ENCODE data around the gene DISC1.
"Not testable (repeated sequence)": the region's sequence is repeated elsewhere in the genome, so short reads cannot be mapped to it uniquely, and the experiment has no call there.

DISC1 gene

DNA sequence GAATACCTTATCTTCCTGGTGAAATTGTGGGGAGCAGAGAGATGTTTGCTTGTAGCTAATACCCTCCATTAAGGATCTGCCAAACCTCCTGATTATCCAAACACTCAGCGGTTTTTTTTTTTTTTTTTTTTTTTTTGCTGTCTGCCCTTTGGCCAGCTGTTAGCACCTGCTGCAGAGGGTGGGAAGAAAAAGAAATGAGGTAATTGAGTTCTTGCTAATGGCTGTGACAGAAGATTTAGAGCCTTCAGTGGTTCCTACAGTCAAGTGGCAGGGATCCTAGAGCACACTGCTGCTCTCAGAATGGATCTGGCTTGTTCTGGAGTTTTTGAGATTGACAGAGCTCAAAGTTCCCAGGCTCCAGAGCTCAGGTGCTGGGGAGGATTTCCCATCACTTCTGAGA lies 342.5 kb downstream of the DISC1 start:
- no peak for DNase-seq

- not testable (repeated sequence) for DNase-seq
These were observed 343.2 kb downstream of the DISC1 start for GRCh38 chr1:231969761-231970160.

GRCh38 chr1:231970684-231971083 lies 344.1 kb downstream of the DISC1 start:
- peak; percentile 94 for DNase-seq

DNA sequence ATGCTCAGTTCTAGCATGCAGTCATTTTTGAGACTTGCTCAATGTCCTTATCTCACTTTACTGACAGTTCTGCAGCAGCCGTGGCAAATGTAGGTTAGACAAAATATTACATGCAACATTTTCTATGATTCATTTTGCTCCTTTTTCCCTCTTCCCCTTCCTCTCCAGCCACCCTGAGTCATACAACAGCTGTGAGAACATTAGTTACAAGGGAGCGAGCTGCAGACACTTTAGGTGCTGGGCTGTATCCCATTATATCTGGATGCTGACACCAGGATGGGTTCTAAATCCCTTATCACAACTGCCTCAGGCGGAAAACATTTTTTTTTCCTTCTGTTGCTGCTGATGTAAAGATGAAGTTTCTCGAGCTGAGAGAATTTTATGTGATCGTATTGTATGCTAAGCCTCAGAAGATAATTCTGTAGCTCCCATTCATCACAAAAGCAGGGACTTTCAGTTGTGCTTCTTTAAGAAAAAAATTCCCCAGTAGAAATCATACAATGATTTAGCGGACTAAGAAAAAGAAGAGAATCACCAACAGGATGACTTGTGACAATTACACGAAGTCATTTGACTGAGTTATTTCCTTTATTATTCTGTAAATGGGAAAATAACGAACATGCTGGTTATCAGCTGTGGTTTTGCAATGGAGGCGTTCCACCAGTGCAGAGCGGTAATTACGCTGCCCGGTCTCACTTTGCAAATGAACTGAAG lies 345.0 kb downstream of the DISC1 start:
- DNase-seq, result peak; percentile 84

DNA sequence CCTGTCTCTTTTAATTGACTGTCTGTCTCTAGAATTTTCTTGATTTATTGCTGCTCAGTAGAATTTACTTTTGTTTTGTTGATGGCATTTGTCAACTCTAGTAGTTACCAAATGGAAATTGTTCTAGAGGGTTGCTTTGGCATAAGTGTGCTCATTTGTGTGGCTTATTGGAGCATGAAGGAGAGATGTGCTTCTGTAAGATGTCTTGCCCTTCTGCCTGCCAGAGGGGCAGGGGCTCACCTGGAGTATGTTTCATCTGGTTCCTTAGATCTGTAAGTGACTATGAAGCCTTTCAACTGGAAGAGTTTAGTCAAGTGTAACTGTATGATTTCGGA lies 345.5 kb downstream of the DISC1 start:
- DNase-seq, result no peak

DNA sequence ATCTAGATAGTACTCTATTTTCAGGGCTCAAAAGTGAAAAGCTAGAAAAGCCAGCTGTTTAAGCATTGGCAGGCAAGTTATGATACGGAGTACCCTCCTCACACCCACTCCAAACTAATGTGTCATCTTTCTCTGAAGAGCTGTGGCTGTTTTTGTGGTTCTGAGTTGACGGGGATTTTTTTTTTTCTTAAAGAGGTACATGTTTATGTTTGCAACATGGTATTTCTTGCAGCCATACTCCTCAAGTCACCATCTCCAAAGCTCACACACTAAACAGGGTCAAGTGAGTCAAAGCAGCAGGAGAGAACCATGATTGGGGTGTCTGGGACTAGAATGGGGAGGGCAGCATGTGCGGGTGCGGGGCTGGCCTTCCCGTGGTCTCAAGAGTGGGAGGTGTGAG lies 347.2 kb downstream of the DISC1 start:
- peak; percentile 47 for DNase-seq

DNA sequence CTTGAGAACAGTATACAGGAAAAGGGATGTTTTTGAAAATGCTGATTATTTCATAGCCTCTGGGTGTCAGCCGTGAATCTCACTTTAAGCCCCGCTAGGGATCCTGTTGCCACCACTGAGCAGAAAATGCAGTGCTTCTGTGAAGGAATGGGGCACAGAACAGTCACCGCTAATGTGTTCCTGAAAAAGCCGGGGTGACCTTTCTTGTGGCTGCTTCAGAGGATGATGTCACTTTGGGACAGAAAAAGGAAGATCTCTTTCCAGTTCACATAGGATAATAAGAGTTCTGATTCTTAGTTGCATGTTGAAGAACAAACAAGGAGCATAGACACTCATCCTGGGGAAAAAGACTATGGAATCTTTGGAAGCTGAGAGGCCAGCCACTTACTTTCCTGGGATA lies 349.6 kb downstream of the DISC1 start:
- peak; percentile 19 for DNase-seq

- no peak for DNase-seq
These were observed 355.1 kb downstream of the DISC1 start for GRCh38 chr1:231981675-231982074.

GRCh38 chr1:231982871-231983587 lies 356.4 kb downstream of the DISC1 start:
- DNase-seq, result no peak

DNA sequence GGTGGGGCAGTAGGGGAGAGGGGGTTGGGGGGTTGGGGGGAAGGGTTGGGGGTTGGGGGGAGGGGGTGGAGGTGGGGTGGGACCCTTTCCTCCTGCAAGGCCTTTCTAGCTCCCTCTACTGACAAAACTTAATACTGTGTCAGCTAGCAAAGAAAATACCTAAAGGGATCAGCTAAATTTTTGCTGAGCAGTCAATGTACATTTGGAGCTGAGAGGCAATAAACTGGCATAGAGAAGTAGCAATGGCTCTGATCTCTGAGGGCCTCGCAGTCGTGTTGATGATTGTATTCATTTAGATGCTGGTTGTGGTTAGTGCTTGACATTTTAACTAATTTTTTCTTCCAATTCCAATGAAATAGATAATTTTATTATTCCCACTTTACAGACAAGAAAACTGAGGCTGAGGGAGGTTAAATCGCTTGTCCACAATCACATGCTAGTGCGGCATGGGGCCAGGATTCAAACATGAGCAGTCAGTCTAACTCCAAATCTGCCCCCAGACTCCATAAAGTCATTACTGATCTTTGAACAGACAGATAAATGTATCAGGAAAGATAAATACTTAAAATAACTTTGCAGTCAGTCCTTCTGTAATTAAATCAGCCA lies 357.1 kb downstream of the DISC1 start:
- DNase-seq, result no peak

- no peak for DNase-seq
These were observed 358.9 kb downstream of the DISC1 start for GRCh38 chr1:231985296-231986023.

DNA sequence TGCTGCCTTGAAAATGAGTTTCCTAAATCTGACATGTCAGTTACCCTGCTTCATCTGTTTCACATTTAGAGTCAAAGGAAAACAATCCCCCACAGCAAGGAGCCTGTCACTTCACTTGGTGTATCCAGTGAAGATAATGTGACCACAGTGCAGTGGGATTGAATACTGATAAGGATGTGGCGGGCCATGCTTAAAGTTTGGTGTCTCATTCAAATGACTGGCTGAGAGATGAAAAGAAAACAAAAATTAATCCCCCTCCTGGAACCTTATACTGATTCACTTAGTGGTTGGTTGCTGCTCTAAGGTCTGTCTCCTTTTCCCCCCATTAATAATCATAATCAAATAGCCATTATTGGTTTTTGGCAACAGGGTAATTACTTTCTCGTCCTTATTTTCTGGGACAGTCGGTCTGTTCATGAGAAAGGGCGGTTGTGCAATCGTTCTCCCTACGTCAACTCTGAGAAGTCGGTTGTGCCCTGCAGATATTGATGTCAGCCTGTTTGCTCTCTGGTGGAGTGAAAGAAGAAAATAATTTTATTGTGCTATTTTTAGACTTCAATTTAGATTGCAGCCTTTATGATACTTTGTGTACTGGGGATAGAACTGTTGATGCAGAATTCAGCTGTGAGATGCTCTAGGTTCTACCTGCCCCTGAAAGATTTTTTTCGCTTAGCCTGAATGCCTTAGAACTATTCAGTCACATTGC lies 360.2 kb downstream of the DISC1 start:
- no peak for DNase-seq

GRCh38 chr1:231990388-231990787 lies 363.8 kb downstream of the DISC1 start:
- DNase-seq, result peak; percentile 23

- no peak for DNase-seq
These were observed 364.6 kb downstream of the DISC1 start for GRCh38 chr1:231991231-231991630.

- DNase-seq, result no peak
These were observed 367.4 kb downstream of the DISC1 start for GRCh38 chr1:231993968-231994455.

GRCh38 chr1:231998791-231999190 lies 372.2 kb downstream of the DISC1 start:
- no peak for DNase-seq

DNA sequence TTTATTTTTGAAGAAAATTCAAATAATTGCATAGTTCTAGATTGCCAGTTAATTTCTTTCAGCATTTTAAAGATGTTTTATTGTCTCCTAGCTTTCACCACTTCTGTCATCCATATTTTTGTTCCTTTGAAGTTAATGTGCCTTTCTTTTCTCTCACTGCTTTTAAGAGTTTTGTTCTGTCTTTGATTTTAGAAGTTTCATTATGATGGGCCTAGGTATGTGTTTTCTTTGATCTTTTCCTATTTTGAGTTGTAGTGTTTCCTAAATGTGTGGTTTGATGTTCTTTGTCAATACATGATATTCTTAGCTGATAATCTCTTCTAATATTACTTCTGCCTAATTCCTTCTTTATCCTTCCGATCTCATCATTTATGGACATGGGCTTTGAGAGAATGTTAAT lies 378.7 kb downstream of the DISC1 start:
- DNase-seq, result no peak

GRCh38 chr1:232009741-232010140 lies 383.2 kb downstream of the DISC1 start:
- peak; percentile 10 for DNase-seq

DNA sequence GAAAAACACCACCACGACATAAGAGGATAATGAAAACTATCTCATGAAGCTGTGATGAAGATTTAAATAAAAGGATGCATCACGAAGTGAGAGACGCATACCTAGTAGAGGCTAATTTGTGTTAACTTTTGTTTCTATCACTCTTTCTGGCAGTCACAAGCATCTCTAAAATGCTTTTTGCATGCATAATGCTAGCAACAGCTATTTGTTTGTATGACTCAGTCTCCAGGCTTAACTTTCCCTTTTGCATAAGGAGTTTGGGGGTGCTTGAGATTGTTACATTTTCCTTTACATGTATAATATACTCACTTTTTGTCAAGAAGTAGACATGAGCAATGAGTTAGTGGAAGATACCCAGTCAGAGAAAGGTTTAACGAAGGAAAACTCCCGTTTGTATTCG lies 385.4 kb downstream of the DISC1 start:
- DNase-seq, result no peak

DNA sequence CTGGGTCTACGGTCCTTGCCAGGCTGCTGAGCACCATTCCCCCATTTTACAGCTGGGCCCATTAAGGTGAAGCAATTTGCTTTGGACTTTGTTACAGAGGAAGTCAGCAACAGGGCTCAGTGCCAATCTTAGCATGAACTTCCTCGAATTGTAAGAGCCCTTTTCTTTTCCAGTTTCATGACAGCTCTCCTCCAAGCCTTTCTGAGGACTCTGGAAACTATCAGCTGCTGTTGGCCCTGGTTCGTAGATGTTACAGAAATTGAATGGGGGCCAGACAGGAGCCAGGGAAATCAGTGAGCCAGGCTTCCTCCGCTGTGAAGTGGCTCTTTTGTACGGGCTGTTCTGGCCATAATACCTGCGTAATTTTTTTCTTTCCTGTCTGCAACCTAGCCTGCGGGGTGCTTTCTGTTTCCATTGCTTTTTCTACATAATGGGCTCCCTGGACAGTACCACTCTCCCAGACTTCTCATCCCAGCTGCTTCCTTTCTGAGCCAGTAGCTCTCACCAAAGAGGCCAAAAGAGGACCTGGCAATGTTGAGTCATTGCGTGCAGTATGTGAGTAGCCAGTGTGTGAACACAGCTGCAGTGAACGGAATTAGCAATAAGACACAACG lies 386.3 kb downstream of the DISC1 start:
- DNase-seq, result peak; percentile 37

GRCh38 chr1:232014941-232015340 lies 388.4 kb downstream of the DISC1 start:
- DNase-seq, result no peak

DNA sequence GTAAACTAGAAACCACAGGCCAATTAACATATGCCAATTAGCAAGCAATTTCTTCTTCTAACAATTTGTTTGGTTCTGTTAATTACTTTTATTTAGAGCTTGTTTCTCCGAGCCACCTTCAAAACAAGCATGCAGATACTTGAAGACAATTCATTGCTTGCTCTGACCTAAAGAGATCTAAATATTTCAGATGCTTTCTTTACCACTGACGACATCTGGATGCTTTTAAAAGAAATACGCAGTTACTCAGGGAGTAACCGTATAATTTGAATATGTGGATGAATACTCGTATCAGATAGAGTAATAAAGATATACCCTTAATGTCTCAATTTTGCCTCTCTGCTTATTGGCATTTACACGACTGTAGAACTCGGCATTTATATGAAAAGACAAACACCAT lies 390.0 kb downstream of the DISC1 start:
- no peak for DNase-seq

Measured in suppressor macrophage treated with lipopolysaccharide for 4 hours (primary cell).